Smooth muscle cell (in vitro differentiated cells): ENCODE data around the gene ARFGEF3. TPM values are rescaled to one million over a fixed set of nuclear protein-coding genes. Genes with fewer than 3 reads are reported as not detected.

Source experiments
- DNase-seq: peaks from one replicate; lab custom pipeline; 2025; ENCODE audit not compliant: unreplicated experiment; lab: John Stamatoyannopoulos, UW
- H2AFZ ChIP-seq: fragments of 200-600 bp; sonication (generic); 2 replicates; pipeline ENCODE4 v1.6.0; 2016; ENCODE audit warnings: antibody characterized with exemption, low read depth, mild to moderate bottlenecking
- H3F3A ChIP-seq: fragments of 200-600 bp; sonication (generic); 2 replicates; pipeline ENCODE4 v1.6.0; 2017; ENCODE audit warnings: antibody characterized with exemption, low read depth
- H3K27ac ChIP-seq: fragments of 200-600 bp; sonication (generic); 2 replicates; pipeline ENCODE4 v1.5.1; 2016; ENCODE audit warnings: low read depth, mild to moderate bottlenecking
- H3K27me3 ChIP-seq: fragments of 200-600 bp; sonication (generic); 2 replicates; pipeline ENCODE4 v1.6.1; 2016; ENCODE audit warnings: low read depth, mild to moderate bottlenecking
- H3K36me3 ChIP-seq: fragments of 200-600 bp; sonication (generic); 2 replicates; pipeline ENCODE4 v1.5.1; 2016; ENCODE audit warnings: low read depth
- H3K4me1 ChIP-seq: fragments of 200-600 bp; sonication (generic); 2 replicates; pipeline ENCODE4 v1.5.1; 2016; ENCODE audit warnings: low read depth
- H3K4me2 ChIP-seq: fragments of 200-600 bp; sonication (generic); 2 replicates; pipeline ENCODE4 v1.6.0; 2016; ENCODE audit warnings: mild to moderate bottlenecking
- H3K4me3 ChIP-seq: fragments of 200-600 bp; sonication (generic); 2 replicates; pipeline ENCODE4 v1.5.1; 2016; ENCODE audit warnings: mild to moderate bottlenecking
- H3K79me2 ChIP-seq: fragments of 200-600 bp; sonication (generic); 2 replicates; pipeline ENCODE4 v1.6.0; 2016; ENCODE audit warnings: low read depth, mild to moderate bottlenecking
- H3K9ac ChIP-seq: fragments of 200-600 bp; sonication (generic); 2 replicates; pipeline ENCODE4 v1.6.0; 2016; ENCODE audit warnings: low read depth
- H3K9me3 ChIP-seq: fragments of 200-600 bp; sonication (generic); replicated peaks from 2 replicates; pipeline ENCODE4 v1.5.1; 2016; ENCODE audit warnings: low read depth
- H4K20me1 ChIP-seq: fragments of 200-600 bp; sonication (generic); 2 replicates; pipeline ENCODE4 v1.6.0; 2016; ENCODE audit warnings: low read depth
- CTCF ChIP-seq: fragments of 200-600 bp; sonication (generic); IDR thresholded peaks from 2 replicates; pipeline ENCODE4 v1.5.1; 2017; ENCODE audit warnings: borderline replicate concordance, mild to moderate bottlenecking, antibody characterized with exemption; ENCODE audit not compliant: insufficient read depth, poor library complexity, severe bottlenecking
- WGBS: methylation state at CpG from one replicate; pipeline ENCODE4 v1.1.7; 2016; ENCODE audit warnings: low lambda C conversion rate; 5-methylcytosine and 5-hydroxymethylcytosine counted together
- polyA plus RNA-seq: library from polyadenylated mRNA; unstranded; fragments of >200 nt; fragmentation: Nextera tagmentation; extraction: Ambion mirVana; gene quantifications from 2 replicates; pipeline ENCODE4 v1.2.1, GENCODE V29; 2016
- total RNA-seq: library from RNA; depleted of rRNA; stranded (reverse); fragments of >200 nt; gene quantifications from 2 replicates; pipeline ENCODE4 v1.2.3, GENCODE V29; 2014

ARFGEF3 gene
- total and polyA plus RNA-seq, 2 experiments from 2014 or later, result 0.06 to 2.2 TPM

GRCh38 chr6:138337076-138337475 is 175.3 kb downstream of the ARFGEF3 start:
- TF ChIP-seq CTCF, result no peak

GRCh38 chr6:138339024-138339423 is 177.3 kb downstream of the ARFGEF3 start:
- no peak for DNase-seq
- H2AFZ ChIP-seq, result no peak overlapping the region
- H3K4me1 ChIP-seq, result no peaks in the 10 kb centered on the region
- H3K27ac ChIP-seq, result no peak overlapping the region
- no peak overlapping the region for H3K9ac ChIP-seq
- H3F3A ChIP-seq, result no peaks in the 10 kb centered on the region
- H3K27me3 ChIP-seq, result peaks cover 7% of the 10 kb centered on the region
- no peaks in the 10 kb centered on the region for H3K36me3 ChIP-seq
- H3K9me3 ChIP-seq, result no peaks in the 10 kb centered on the region
- WGBS, result 71% methylated on average over 1 of the region's 1 CpG
- no peaks in the 10 kb centered on the region for H3K79me2 ChIP-seq
- H4K20me1 ChIP-seq, result no peaks in the 10 kb centered on the region
- TF ChIP-seq CTCF, result no peak
- no peak overlapping the region for H3K4me2 ChIP-seq
- H3K4me3 ChIP-seq, result no peak overlapping the region

More at GRCh38 chr6:138337076-138337475, 175.3 kb downstream of the ARFGEF3 start:
- Histone ChIP-seq H3K9ac (no peak overlapping the region), H3K79me2 (no peaks in the 10 kb centered on the region), H3F3A (no peaks in the 10 kb centered on the region), H3K36me3 (no peaks in the 10 kb centered on the region), H3K4me2 (no peak overlapping the region), H2AFZ (no peak overlapping the region), H3K27me3 (peaks cover 7% of the 10 kb centered on the region), H3K27ac (no peak overlapping the region), H3K4me1 (no peaks in the 10 kb centered on the region), H3K4me3 (no peak overlapping the region), H4K20me1 (no peaks in the 10 kb centered on the region), H3K9me3 (no peaks in the 10 kb centered on the region)
- WGBS, result 93% methylated on average over 4 of the region's 4 CpGs
- DNase-seq, result no peak

- 92% methylated on average over 1 of the region's 1 CpG for WGBS
- TF ChIP-seq CTCF, result no peak
- no peak for DNase-seq
- Histone ChIP-seq H3K27ac (no peak overlapping the region), H3K4me2 (no peak overlapping the region), H3K9ac (no peak overlapping the region), H3K4me1 (no peaks in the 10 kb centered on the region), H3F3A (no peaks in the 10 kb centered on the region), H3K79me2 (no peaks in the 10 kb centered on the region), H2AFZ (no peak overlapping the region), H3K9me3 (no peaks in the 10 kb centered on the region), H3K27me3 (peaks cover 7% of the 10 kb centered on the region), H3K36me3 (no peaks in the 10 kb centered on the region), H3K4me3 (no peak overlapping the region), H4K20me1 (no peaks in the 10 kb centered on the region)
Measured at GRCh38 chr6:138341176-138341575, 179.4 kb downstream of the ARFGEF3 start.

- Histone ChIP-seq H3K27ac (no peak overlapping the region), H3K36me3 (no peaks in the 10 kb centered on the region), H3K4me1 (no peaks in the 10 kb centered on the region), H3K9ac (no peak overlapping the region), H4K20me1 (no peaks in the 10 kb centered on the region), H3K79me2 (no peaks in the 10 kb centered on the region), H2AFZ (no peak overlapping the region), H3K4me3 (no peak overlapping the region), H3K27me3 (peaks cover 7% of the 10 kb centered on the region), H3F3A (no peaks in the 10 kb centered on the region), H3K9me3 (no peaks in the 10 kb centered on the region), H3K4me2 (no peak overlapping the region)
- DNase-seq, result no peak
- no peak for TF ChIP-seq CTCF
Measured at GRCh38 chr6:138343112-138343511, 181.4 kb downstream of the ARFGEF3 start.
